Measurements from ENCODE around the gene KLHL14.

The KLHL14 gene

DNA sequence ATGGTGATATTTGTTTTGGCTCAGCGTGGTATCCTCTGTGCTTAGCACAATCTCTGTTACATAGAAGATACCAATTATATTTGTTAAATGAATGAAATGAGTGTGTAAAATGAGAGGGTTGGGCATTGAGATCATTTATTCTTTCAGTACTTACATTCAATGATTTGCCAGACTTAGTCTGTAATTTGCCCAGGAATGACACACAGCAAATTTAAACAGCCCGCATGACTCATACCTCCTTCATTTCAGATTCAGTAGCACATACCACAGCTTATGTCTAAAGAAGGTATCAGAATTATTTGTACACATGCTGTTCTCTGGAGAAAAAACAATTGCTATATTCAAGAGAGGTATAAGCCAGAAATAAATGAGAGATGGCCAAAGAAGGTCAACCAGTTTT, 37.0 kb downstream of the KLHL14 start:
- Histone ChIP-seq H3K36me3 (ENCODE audit: control insufficient read depth, insufficient read depth, low read length) (no peaks in the 10 kb centered on the region), H3K27me3 (ENCODE audit: control insufficient read depth, insufficient read depth, low read length) (no peaks in the 10 kb centered on the region), H3K4me1 (ENCODE audit: control insufficient read depth, insufficient read depth, low read length) (peaks cover 4% of the 10 kb centered on the region), H3K9me3 (ENCODE audit: control insufficient read depth, low read length) (no peaks in the 10 kb centered on the region), H3K4me3 (ENCODE audit: low read length) (no peak overlapping the region), H3K9ac (ENCODE audit: low read length) (no peak overlapping the region)

DNA sequence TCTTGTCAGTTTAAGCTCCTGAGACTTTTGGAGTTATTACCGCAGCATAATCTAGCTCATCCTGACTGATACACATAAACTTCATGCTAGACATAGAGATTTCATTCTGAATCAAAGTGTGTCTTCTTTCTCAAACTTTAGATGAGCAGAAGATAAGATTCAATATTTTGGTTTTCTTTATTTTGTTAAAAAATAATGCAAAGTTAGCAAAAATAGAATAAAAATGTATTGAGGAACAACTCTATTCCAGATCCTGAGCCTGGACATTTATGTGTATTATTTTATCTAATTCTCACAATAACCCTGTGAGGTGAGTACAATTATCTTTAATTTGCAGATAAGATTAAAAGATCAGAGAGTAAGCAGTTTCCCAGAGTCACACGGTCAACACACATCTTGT, 38.4 kb downstream of the KLHL14 start:
- H3K9me3 ChIP-seq (ENCODE audit: control insufficient read depth, low read length), result no peaks in the 10 kb centered on the region
- no peaks in the 10 kb centered on the region for H3K36me3 ChIP-seq (ENCODE audit: control insufficient read depth, insufficient read depth, low read length)
- no peaks in the 10 kb centered on the region for H3K27me3 ChIP-seq (ENCODE audit: control insufficient read depth, insufficient read depth, low read length)
- H3K9ac ChIP-seq (ENCODE audit: low read length), result no peak overlapping the region
- peaks cover 4% of the 10 kb centered on the region for H3K4me1 ChIP-seq (ENCODE audit: control insufficient read depth, insufficient read depth, low read length)
- no peak overlapping the region for H3K4me3 ChIP-seq (ENCODE audit: low read length)

DNA sequence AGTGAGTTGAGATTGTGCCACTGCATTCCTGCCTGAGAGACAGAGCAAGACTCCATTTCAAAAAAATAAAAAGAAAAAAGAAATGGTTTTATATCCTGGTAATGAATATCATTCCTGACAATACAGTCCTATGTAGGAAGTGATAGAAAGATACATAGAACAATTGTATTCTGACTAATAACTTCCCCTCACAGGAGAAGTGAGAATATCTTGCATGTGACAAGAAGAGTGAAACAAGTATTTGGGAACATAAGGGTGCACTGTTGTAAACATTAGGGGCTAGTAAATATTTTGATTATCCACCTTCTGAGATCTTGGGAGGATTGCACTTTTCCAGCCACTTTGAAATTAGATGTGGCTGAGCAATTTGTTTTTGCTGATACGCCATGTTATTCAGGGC, 40.7 kb downstream of the KLHL14 start:
- Histone ChIP-seq H3K4me3 (ENCODE audit: low read length) (no peak overlapping the region), H3K27me3 (ENCODE audit: control insufficient read depth, insufficient read depth, low read length) (no peaks in the 10 kb centered on the region), H3K9ac (ENCODE audit: low read length) (no peak overlapping the region), H3K36me3 (ENCODE audit: control insufficient read depth, insufficient read depth, low read length) (no peaks in the 10 kb centered on the region), H3K4me1 (ENCODE audit: control insufficient read depth, insufficient read depth, low read length) (peaks cover 4% of the 10 kb centered on the region), H3K9me3 (ENCODE audit: control insufficient read depth, low read length) (no peaks in the 10 kb centered on the region)

DNA sequence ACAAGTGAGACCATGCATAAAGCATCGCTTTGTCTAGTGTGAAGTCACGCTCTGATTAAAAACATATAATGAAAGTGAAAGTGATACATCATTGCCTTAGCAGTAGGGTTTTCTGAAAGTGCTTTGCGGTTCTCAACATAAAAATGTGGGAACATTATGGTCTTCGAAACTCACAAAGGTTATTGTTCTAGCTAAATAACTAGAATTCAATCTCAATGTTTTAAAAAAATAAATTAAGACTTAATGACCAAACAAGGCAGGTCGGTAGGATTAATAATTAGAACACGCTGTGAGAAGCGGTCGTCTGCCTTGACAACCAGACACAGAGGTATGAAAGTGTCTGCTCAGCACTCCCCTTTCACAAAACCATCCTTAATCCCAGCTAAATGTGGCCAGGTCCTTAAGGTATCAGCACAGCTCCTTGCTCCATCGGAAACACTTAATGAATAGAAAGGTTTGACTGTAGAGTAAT, 42.2 kb downstream of the KLHL14 start:
- Histone ChIP-seq H3K36me3 (ENCODE audit: control insufficient read depth, insufficient read depth, low read length) (no peaks in the 10 kb centered on the region), H3K4me3 (ENCODE audit: low read length) (no peak overlapping the region), H3K4me1 (ENCODE audit: control insufficient read depth, insufficient read depth, low read length) (peaks cover 2% of the 10 kb centered on the region), H3K9ac (ENCODE audit: low read length) (no peak overlapping the region), H3K27me3 (ENCODE audit: control insufficient read depth, insufficient read depth, low read length) (no peaks in the 10 kb centered on the region), H3K9me3 (ENCODE audit: control insufficient read depth, low read length) (no peaks in the 10 kb centered on the region)

DNA sequence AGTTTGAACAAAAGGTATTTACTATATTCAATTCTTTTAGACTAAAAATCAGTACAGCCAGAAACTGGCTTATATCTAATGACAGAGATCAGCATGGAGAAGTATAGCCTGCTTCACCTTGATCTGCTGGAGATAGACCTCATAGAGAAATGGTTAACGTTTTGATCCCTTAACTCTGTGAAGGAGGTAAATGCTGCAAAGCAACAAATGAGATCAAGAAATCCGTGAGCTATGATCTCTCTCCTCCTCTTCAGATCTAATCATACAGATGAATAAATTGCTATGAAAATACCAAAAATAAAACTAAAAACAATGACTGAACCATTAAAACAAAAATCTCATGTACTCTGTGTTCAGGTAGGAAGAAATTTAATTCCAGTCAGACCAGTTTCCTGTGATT, 42.8 kb downstream of the KLHL14 start:
- H3K9ac ChIP-seq (ENCODE audit: low read length), result no peak overlapping the region
- H3K27me3 ChIP-seq (ENCODE audit: control insufficient read depth, insufficient read depth, low read length), result no peaks in the 10 kb centered on the region
- H3K4me1 ChIP-seq (ENCODE audit: control insufficient read depth, insufficient read depth, low read length), result no peaks in the 10 kb centered on the region
- no peak overlapping the region for H3K4me3 ChIP-seq (ENCODE audit: low read length)
- no peaks in the 10 kb centered on the region for H3K36me3 ChIP-seq (ENCODE audit: control insufficient read depth, insufficient read depth, low read length)
- H3K9me3 ChIP-seq (ENCODE audit: control insufficient read depth, low read length), result no peaks in the 10 kb centered on the region

DNA sequence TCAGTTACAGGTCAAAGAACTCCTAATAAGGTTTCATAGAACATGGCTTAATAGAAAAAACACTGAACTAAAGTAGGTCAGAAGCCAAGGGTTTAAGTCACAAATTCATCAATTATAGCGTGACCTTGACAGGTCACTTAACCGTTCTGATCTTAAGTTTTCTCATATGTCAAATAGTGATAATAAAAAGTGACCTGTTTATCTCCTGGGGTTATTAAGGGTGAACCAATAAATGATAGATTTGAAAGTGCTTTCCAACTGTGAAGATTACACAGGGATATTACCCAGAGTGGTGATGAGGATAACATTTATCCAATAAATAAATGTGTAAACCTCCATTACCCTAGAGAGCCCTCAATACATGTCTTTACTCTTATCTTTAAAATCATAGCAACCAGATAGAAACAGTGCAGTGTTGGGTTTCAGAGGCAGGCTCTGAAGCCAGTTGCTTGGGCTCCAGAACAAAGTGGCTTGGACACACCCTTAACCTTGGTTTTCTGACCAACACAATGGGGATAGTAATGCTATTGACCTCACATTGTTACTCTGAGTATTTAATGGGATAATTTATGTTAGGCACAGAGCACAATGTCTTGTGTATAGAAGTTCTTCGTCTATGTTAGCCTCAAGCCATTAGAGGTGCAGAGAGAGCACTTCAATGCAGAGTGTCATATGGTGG, 48.6 kb downstream of the KLHL14 start:
- H3K9ac ChIP-seq (ENCODE audit: low read length), result no peak overlapping the region
- no peaks in the 10 kb centered on the region for H3K36me3 ChIP-seq (ENCODE audit: control insufficient read depth, insufficient read depth, low read length)
- H3K4me3 ChIP-seq (ENCODE audit: low read length), result no peak overlapping the region
- H3K27me3 ChIP-seq (ENCODE audit: control insufficient read depth, insufficient read depth, low read length), result no peaks in the 10 kb centered on the region
- no peaks in the 10 kb centered on the region for H3K9me3 ChIP-seq (ENCODE audit: control insufficient read depth, low read length)
- H3K4me1 ChIP-seq (ENCODE audit: control insufficient read depth, insufficient read depth, low read length), result no peaks in the 10 kb centered on the region

DNA sequence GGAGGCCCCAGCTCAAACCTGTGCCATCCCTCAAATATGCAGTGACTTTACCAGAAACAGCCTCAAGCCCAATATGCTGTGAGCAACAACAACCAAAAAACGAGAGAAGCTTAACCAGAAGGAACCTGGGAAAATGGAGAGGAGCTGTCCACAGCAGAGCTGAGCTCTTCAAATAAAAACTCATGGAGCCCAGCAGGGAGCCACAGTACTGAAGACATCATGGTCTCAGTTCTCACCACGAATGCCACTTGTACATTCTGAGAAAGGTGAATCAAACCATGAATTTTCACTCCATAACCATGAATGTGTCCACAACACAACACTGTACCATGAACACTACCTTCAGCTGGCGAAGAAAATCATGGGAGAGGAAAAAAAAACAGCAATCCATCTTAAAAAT, 50.5 kb downstream of the KLHL14 start:
- H3K4me1 ChIP-seq (ENCODE audit: control insufficient read depth, insufficient read depth, low read length), result no peaks in the 10 kb centered on the region

DNA sequence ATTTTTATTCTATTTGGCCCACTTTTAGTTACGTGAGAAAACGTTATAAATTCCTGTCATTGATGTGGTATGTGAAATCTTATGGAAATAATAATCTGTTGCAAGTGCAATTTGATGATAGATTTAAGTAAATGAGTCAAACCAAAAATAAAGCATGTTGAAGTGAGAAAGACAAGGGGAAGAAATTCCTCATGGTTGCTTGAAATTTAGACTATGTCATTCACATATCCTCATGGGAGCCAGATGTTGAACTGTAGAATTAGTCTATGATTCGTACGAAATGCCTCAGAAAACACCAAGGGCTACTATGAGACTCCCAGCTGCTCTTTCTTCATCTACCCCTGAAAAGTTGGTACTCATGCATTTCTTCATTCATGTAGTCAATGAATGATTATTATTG, 55.7 kb downstream of the KLHL14 start:
- no peak overlapping the region for H3K9ac ChIP-seq (ENCODE audit: low read length)
- H3K36me3 ChIP-seq (ENCODE audit: control insufficient read depth, insufficient read depth, low read length), result no peaks in the 10 kb centered on the region
- H3K4me3 ChIP-seq (ENCODE audit: low read length), result no peak overlapping the region
- no peaks in the 10 kb centered on the region for H3K9me3 ChIP-seq (ENCODE audit: control insufficient read depth, low read length)
- no peaks in the 10 kb centered on the region for H3K27me3 ChIP-seq (ENCODE audit: control insufficient read depth, insufficient read depth, low read length)
- no peaks in the 10 kb centered on the region for H3K4me1 ChIP-seq (ENCODE audit: control insufficient read depth, insufficient read depth, low read length)

More for the DNA sequence above, 50.5 kb downstream of the KLHL14 start:
- H3K4me3 ChIP-seq (ENCODE audit: low read length), result no peak overlapping the region
- no peaks in the 10 kb centered on the region for H3K36me3 ChIP-seq (ENCODE audit: control insufficient read depth, insufficient read depth, low read length)
- no peaks in the 10 kb centered on the region for H3K9me3 ChIP-seq (ENCODE audit: control insufficient read depth, low read length)
- H3K27me3 ChIP-seq (ENCODE audit: control insufficient read depth, insufficient read depth, low read length), result no peaks in the 10 kb centered on the region
- H3K9ac ChIP-seq (ENCODE audit: low read length), result no peak overlapping the region

DNA sequence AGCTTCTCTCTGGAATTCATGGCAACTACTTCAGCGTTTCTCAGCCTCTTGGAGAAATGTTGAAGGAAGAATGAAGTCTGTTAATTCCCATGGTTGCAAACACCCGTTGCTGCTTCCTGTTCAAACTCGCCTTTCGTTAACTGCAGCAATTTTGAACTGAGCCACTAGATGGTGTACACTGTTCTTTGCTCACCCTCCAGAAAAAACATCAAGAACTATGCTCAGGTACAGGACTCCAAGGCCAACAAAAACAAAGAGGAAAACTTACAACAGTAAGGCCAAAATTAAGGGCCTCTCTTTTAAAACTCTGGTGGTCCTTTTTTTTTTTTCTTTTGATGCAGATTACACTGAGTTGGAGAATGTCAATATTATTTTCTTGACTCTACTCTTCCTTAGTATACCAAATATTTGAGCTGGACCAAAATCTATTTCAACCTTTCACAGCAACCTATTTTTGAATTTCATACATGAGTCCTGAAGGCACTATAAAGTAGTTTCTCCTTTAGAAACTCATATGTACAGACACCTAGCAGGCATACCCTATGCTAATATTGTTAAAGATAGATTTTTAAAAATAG, 58.2 kb downstream of the KLHL14 start:
- no peaks in the 10 kb centered on the region for H3K9me3 ChIP-seq (ENCODE audit: control insufficient read depth, low read length)
- no peak overlapping the region for H3K9ac ChIP-seq (ENCODE audit: low read length)
- no peaks in the 10 kb centered on the region for H3K36me3 ChIP-seq (ENCODE audit: control insufficient read depth, insufficient read depth, low read length)
- no peaks in the 10 kb centered on the region for H3K4me1 ChIP-seq (ENCODE audit: control insufficient read depth, insufficient read depth, low read length)
- H3K4me3 ChIP-seq (ENCODE audit: low read length), result no peak overlapping the region
- H3K27me3 ChIP-seq (ENCODE audit: control insufficient read depth, insufficient read depth, low read length), result no peaks in the 10 kb centered on the region

DNA sequence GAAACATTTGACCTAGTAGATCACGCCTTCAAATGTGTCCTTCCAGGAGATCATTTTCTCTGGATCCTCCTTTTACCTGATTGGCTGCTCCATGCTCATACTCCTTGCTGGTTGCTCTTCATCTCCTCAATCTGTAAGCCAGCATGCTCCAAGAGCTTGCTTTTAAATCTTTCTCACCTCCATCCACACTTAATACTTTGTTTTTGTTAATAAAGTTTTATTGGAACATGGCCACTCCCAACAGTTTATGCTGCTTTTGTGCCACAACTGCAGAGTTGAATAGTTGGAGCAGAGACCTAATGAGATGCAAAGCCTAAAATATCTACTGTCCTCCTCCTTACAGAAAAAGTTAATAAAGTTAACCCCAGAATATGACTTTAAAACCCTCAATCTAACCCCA, 60.0 kb downstream of the KLHL14 start:
- H3K36me3 ChIP-seq (ENCODE audit: control insufficient read depth, insufficient read depth, low read length), result no peaks in the 10 kb centered on the region
- H3K27me3 ChIP-seq (ENCODE audit: control insufficient read depth, insufficient read depth, low read length), result no peaks in the 10 kb centered on the region
- no peak overlapping the region for H3K4me3 ChIP-seq (ENCODE audit: low read length)
- no peaks in the 10 kb centered on the region for H3K4me1 ChIP-seq (ENCODE audit: control insufficient read depth, insufficient read depth, low read length)
- no peak overlapping the region for H3K9ac ChIP-seq (ENCODE audit: low read length)
- H3K9me3 ChIP-seq (ENCODE audit: control insufficient read depth, low read length), result no peaks in the 10 kb centered on the region

DNA sequence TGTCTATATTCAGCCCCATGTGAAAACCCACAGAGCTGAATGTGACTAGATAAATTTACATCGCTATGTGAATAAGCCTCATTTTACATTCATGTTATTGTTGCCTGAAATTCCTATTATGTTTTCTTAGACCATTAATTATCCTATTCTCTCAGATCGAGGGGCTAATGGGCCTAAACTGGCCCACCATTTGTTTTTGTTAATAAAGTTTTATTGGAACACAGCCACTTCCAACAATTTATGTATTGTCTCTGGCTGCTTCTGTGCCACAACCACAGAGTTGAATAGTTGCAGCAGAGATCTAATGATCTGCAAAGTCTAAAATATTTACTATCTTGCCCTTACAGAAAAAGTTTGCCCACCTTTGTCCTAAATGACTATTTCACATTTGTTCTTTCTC, 61.0 kb downstream of the KLHL14 start:
- Histone ChIP-seq H3K9me3 (ENCODE audit: control insufficient read depth, low read length) (no peaks in the 10 kb centered on the region), H3K27me3 (ENCODE audit: control insufficient read depth, insufficient read depth, low read length) (no peaks in the 10 kb centered on the region), H3K4me3 (ENCODE audit: low read length) (no peak overlapping the region), H3K36me3 (ENCODE audit: control insufficient read depth, insufficient read depth, low read length) (no peaks in the 10 kb centered on the region), H3K4me1 (ENCODE audit: control insufficient read depth, insufficient read depth, low read length) (no peaks in the 10 kb centered on the region), H3K9ac (ENCODE audit: low read length) (no peak overlapping the region)

DNA sequence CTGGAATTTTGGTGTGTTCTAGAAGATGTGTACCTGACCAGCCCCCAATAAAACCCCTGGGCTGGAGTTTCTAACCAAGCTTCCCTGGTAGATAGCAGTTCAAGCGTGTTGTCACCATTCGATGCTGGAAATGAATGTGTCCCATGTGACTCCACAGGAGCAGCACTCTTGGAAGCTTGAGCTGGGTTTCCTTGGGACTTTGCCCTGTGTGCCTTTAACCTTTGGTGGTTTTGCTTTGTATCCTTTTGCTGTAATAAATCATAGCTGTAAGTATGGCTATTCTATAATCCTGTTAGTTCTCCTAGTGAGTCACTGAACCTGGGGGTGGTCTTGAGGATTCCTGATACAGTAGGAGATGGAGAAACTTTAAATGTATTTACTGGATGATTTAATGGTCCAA, 65.2 kb downstream of the KLHL14 start:
- no peaks in the 10 kb centered on the region for H3K27me3 ChIP-seq (ENCODE audit: control insufficient read depth, insufficient read depth, low read length)
- no peaks in the 10 kb centered on the region for H3K36me3 ChIP-seq (ENCODE audit: control insufficient read depth, insufficient read depth, low read length)
- H3K9ac ChIP-seq (ENCODE audit: low read length), result no peak overlapping the region
- no peak overlapping the region for H3K4me3 ChIP-seq (ENCODE audit: low read length)
- H3K9me3 ChIP-seq (ENCODE audit: control insufficient read depth, low read length), result no peaks in the 10 kb centered on the region
- no peaks in the 10 kb centered on the region for H3K4me1 ChIP-seq (ENCODE audit: control insufficient read depth, insufficient read depth, low read length)

Data from mucosa of stomach (tissue), 1 donor.